GM13976 (cell line): ENCODE results near the gene OVOL2.

Experiments used
- DNase-seq: peaks from one replicate; pipeline ENCODE4 v3.0.0; 2012; ENCODE audit warnings: low spot score
- CTCF ChIP-seq: IDR thresholded peaks from 2 replicates; pipeline ENCODE4 v1.5.1; 2012; ENCODE audit warnings: borderline replicate concordance, mild to moderate bottlenecking; ENCODE audit not compliant: insufficient read depth; ENCODE audit errors: extremely low read depth, missing control alignments, control extremely low read depth
- in situ Hi-C: fragments of 300-500 bp; cut with MboI; formaldehyde crosslinking; loops from one replicate; pipeline ENCODE4 v1.12.0; 2022; ENCODE audit warnings: low sequenced_read_pairs, mixed read lengths, inconsistent platforms; ENCODE audit not compliant: unreplicated experiment

The OVOL2 gene

GRCh38 chr20:18018100-18018499 lies 39.6 kb downstream of the OVOL2 start:
- no peak for TF ChIP-seq CTCF
- DNase-seq: no peak
- in situ Hi-C loops: no loop called here

GRCh38 chr20:18016772-18017171 lies 40.9 kb downstream of the OVOL2 start:
- TF ChIP-seq CTCF: no peak
- in situ Hi-C loops: no loop called here
- DNase-seq: no peak

DNA sequence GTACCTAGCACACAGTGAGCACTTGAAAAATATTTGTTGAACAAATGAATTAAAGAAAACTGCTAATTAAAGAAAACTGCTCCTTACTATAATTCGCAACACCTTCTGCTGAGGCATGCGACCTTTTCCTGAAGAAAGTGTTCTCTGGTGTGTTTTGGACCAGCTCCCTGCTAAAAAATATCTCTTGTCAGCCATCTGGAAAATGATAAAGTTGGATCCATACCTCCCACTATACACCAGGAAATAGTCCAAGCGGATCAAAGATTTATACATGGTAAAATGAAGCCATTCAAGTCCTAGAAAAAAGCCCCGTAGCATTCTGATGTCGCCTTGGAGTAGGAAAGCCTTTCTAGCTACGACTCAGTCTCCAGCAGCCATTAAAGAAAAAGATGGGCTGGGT lies 43.3 kb downstream of the OVOL2 start:
- in situ Hi-C loops: no loop called here
- no peak for DNase-seq
- TF ChIP-seq CTCF: no peak

DNA sequence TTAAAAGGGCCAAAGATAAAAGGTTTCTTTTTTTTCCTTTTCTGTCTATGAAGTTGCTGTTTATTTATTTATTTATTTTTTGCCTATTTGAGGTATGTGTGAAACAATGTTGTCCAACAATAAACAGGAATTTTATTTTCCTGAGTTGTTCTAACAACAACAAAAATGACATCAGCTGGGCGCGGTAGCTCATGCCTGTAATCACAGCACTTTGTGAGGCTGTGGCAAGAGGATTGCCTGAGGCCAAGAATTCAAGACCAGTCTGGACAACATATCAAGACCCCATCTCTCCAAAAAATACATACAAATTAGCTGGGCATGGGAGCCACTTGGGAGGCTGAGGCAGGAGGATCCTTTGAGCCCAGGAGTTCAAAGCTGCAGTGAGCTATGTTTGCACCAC lies 44.8 kb downstream of the OVOL2 start:
- in situ Hi-C loops: no loop called here
- TF ChIP-seq CTCF: no peak
- DNase-seq: no peak

DNA sequence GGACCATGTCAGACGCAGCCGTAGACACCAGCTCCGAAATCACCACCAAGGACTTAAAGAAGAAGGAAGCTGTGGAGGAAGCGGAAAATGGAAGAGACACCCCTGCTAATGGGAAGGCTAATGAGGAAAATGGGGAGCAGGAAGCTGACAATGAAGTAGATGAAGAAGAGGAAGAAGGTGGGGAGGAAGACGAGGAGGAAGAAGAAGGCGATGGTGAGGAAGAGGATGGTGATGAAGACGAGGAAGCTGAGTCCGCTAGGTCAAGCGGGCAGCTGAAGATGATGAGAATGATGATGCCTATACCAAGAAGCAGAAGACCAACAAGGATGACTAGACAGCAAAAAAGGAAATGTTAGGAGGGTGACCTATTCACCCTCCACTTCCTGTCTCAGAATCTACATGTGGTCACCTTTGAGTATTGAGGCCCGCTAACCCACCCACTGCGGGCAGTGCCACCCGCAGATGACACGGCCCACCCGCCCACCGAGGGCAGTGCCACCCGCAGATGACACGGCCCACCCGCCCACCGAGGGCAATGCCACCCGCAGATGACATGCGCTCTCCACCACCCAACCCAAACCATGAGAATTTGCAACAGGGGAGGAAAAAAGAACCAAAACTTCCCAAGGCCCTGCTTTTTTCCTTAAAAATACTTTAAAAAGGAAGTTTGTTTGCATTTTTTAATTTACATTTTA lies 45.6 kb downstream of the OVOL2 start:
- in situ Hi-C loops: no loop called here
- no peak for TF ChIP-seq CTCF

GRCh38 chr20:18011482-18011881 lies 46.2 kb downstream of the OVOL2 start:
- no peak for TF ChIP-seq CTCF
- in situ Hi-C loops: no loop called here
- DNase-seq: no peak

More for the DNA sequence above, 45.6 kb downstream of the OVOL2 start:
- no peak for DNase-seq
